CD4-positive, alpha-beta T cell treated with Interleukin-6 at 100 ng/mL for 8 hours (primary cell): ENCODE data around the gene ZNF444.

ENCODE experiments used
- DNase-seq: peaks from one replicate; pipeline ENCODE4 v3.0.0-alpha.2; 2020; ENCODE audit warnings: mixed read lengths, low spot score

ZNF444 gene

GRCh38 chr19:56107626-56108351, 33.3 kb upstream of the ZNF444 start:
- DNase-seq = no peak

GRCh38 chr19:56108447-56109195, 32.5 kb upstream of the ZNF444 start:
- no peak for DNase-seq

GRCh38 chr19:56109226-56109625, 31.9 kb upstream of the ZNF444 start:
- DNase-seq = no peak

GRCh38 chr19:56110515-56111448, 30.3 kb upstream of the ZNF444 start:
- no peak for DNase-seq

- peak; percentile 30 for DNase-seq
Observed at GRCh38 chr19:56111601-56112312, 29.3 kb upstream of the ZNF444 start.

- DNase-seq = no peak
Observed at GRCh38 chr19:56112313-56112709, 28.8 kb upstream of the ZNF444 start.

- DNase-seq = no peak
Observed at GRCh38 chr19:56113074-56113632, 27.9 kb upstream of the ZNF444 start.

- no peak for DNase-seq
Observed at GRCh38 chr19:56114051-56114777, 26.9 kb upstream of the ZNF444 start.

- no peak for DNase-seq
Observed at GRCh38 chr19:56114778-56115110, 26.3 kb upstream of the ZNF444 start.

- no peak for DNase-seq
Observed at GRCh38 chr19:56115490-56115889, 25.6 kb upstream of the ZNF444 start.

- no peak for DNase-seq
Observed at GRCh38 chr19:56116606-56117005, 24.5 kb upstream of the ZNF444 start.

- DNase-seq = no peak
Observed at GRCh38 chr19:56117376-56117884, 23.7 kb upstream of the ZNF444 start.

GRCh38 chr19:56117889-56118288, 23.2 kb upstream of the ZNF444 start:
- DNase-seq = no peak

GRCh38 chr19:56118666-56119581, 22.2 kb upstream of the ZNF444 start:
- DNase-seq = no peak

- DNase-seq = no peak
Observed at GRCh38 chr19:56119582-56119978, 21.5 kb upstream of the ZNF444 start.

- no peak for DNase-seq
Observed at GRCh38 chr19:56120002-56120370, 21.1 kb upstream of the ZNF444 start.

- DNase-seq = peak; percentile 67
Observed at GRCh38 chr19:56120371-56121179, 20.5 kb upstream of the ZNF444 start.
